Naive B cell (primary cell): ENCODE data around the gene PTPRJ. TPM values are rescaled to one million over a fixed set of nuclear protein-coding genes. Genes with fewer than 3 reads are reported as not detected.

Source experiments
- ATAC-seq, 2 donors: fragments of 150-1000 bp; cut with Tn5 transposase; 2 replicates each; pipeline ENCODE4 v1.10.0; 2021; ENCODE audit warnings: low read depth in 2 of 2, mild to moderate bottlenecking in 2 of 2, moderate library complexity in 2 of 2
- DNase-seq: peaks from one replicate; pipeline ENCODE4 v3.0.0; 2022
- H3K27ac Mint-ChIP-seq, 6 donors: one replicate each; pipeline ENCODE4 v1.8.0; 2020 to 2022; ENCODE audit warnings: mild to moderate bottlenecking in 6 of 6, mixed read lengths in 6 of 6, moderate library complexity in 5 of 6, inconsistent platforms in 2 of 6
- H3K27me3 Mint-ChIP-seq, 3 donors: one replicate each; pipeline ENCODE4 v1.8.0; 2021 to 2022; ENCODE audit warnings: mixed read lengths in 3 of 3, mild to moderate bottlenecking in 1 of 3
- H3K36me3 Mint-ChIP-seq, 2 donors: one replicate each; pipeline ENCODE4 v1.8.0; 2020 to 2022; ENCODE audit warnings: mixed read lengths in 2 of 2, inconsistent platforms in 1 of 2, mild to moderate bottlenecking in 1 of 2
- H3K4me1 Mint-ChIP-seq, 3 donors: one replicate each; pipeline ENCODE4 v1.8.0; 2020 to 2022; ENCODE audit warnings: mixed read lengths in 3 of 3, inconsistent platforms in 1 of 3, mild to moderate bottlenecking in 1 of 3, moderate library complexity in 1 of 3
- H3K4me3 Mint-ChIP-seq, 8 donors: one replicate each; pipeline ENCODE4 v1.8.0; 2020 to 2022; ENCODE audit warnings: mild to moderate bottlenecking in 8 of 8, mixed read lengths in 8 of 8, moderate library complexity in 8 of 8, inconsistent platforms in 2 of 8
- H3K9me3 Mint-ChIP-seq, 7 donors: one replicate each; pipeline ENCODE4 v1.8.0; 2020 to 2022; ENCODE audit warnings: mixed read lengths in 7 of 7, mild to moderate bottlenecking in 5 of 7, inconsistent platforms in 2 of 7, moderate library complexity in 1 of 7
- polyA plus RNA-seq, 6 donors: library from polyadenylated mRNA; unstranded; fragments of 300-500 nt; fragmentation: Illumina TruSeq; gene quantifications; one replicate each; pipeline ENCODE4 v1.2.3, GENCODE V29; 2021; ENCODE audit warnings: low read depth in 6 of 6

Gene PTPRJ
- polyA plus RNA-seq, 6 donors from 2014 or later = 4.3 to 15.1 (median 11.6) TPM

- DNase-seq = no peak
- peaks cover 9 to 17% of the 10 kb centered on the region in 2 donors for H3K36me3 Mint-ChIP-seq
- peaks cover 24 to 54% (median 41%) of the 10 kb centered on the region in 3 donors for H3K4me1 Mint-ChIP-seq
- ATAC-seq = peak in 1 of 2 donors; percentile 64
- H3K27ac Mint-ChIP-seq = peak overlapping the region in 5 of 6 donors; percentile 60 to 92 (median 60)
- no peaks in the 10 kb centered on the region for H3K27me3 Mint-ChIP-seq
- peaks cover 4 to 16% (median 7%) of the 10 kb centered on the region in 7 donors for H3K9me3 Mint-ChIP-seq
- H3K4me3 Mint-ChIP-seq = peak overlapping the region; percentile 15 to 73 (median 54)
These were observed 86.8 kb downstream of the PTPRJ start for GRCh38 chr11:48066881-48067800.

DNA sequence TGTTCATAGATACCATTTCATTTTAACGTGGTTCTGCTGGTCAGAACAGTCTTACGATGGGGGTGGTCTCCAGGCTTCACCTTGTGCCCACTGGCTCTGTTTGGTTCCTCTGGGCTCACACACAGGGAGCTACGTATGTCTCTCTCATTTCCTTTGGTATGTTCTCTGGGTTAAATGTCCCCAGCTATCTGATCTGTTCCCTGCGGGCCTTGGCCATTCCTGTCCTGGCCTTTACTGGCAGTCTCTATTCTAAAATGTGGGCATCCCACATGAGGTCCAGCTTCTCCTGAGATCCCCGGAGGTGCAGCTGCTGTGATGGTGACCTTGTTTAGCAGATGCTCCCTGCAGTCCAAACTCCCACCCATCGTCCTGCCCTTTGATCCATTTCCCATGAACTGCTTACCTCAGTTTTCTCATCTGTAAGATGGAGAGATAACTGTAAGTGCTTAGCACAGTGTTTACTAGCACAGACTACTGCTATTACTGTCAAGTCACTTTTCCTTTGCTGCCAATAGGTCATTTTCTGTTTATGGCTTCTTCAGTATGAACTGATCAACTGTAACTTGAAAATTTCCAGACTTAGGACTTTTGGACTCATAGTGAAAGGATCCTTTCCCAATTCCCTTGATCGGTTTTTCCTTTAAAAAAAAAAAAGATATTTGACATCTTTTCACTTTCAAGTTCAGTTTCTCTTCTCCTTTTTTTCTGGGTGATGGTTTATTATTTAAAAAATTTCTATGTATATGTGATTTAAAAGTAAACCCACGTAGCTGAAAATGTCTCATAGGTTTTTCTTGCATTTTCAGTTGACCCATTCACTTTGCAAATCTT, 92.9 kb downstream of the PTPRJ start:
- peaks cover 0 to 15% of the 10 kb centered on the region in 2 donors for H3K36me3 Mint-ChIP-seq
- peaks cover 0 to 6% (median 4%) of the 10 kb centered on the region in 7 donors for H3K9me3 Mint-ChIP-seq
- peak overlapping the region in 3 of 6 donors; percentile 54 to 90 (median 84) for H3K27ac Mint-ChIP-seq
- H3K4me1 Mint-ChIP-seq = peaks cover 27 to 41% (median 38%) of the 10 kb centered on the region in 3 donors
- ATAC-seq (no peak), DNase-seq (no peak)
- no peaks in the 10 kb centered on the region for H3K27me3 Mint-ChIP-seq
- peak overlapping the region in 3 of 8 donors; percentile 28 to 63 (median 44) for H3K4me3 Mint-ChIP-seq

- Mint-ChIP-seq H3K27me3 (no peaks in the 10 kb centered on the region), H3K27ac (no peak overlapping the region), H3K36me3 (peaks cover 0 to 10% of the 10 kb centered on the region in 2 donors), H3K4me3 (peak overlapping the region in 4 of 8 donors; percentile 24 to 47 (median 44)), H3K4me1 (peaks cover 34 to 49% (median 46%) of the 10 kb centered on the region in 3 donors), H3K9me3 (no peaks in the 10 kb centered on the region)
- no peak for DNase-seq
- peak; percentile 69 to 72 for ATAC-seq
These were observed 94.2 kb downstream of the PTPRJ start for GRCh38 chr11:48074425-48075181.

DNA sequence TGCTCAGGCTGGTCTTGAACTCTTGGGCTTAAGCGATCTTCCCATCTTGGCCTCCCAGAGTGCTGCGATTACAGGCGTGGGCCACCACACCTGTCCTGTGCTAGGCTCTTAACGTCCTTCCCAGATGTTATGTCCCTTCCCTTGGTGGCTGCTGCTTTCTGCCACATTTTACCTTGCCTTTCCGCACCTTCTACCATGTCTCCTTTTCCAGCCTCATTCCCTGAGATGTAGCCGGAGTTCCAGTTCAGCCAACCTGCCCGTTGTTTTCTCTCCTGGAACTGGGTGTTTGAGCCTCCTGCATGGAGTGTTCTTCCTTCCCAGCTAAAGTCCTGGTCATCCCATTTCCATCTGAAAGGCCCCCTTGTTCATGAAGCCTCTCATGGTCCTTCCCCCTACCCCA, 95.3 kb downstream of the PTPRJ start:
- DNase-seq (no peak), ATAC-seq (no peak)
- peak overlapping the region in 3 of 8 donors; percentile 12 to 57 (median 41) for H3K4me3 Mint-ChIP-seq
- H3K4me1 Mint-ChIP-seq = peaks cover 42 to 59% (median 57%) of the 10 kb centered on the region in 3 donors
- H3K27me3 Mint-ChIP-seq = no peaks in the 10 kb centered on the region
- peak overlapping the region in 3 of 6 donors; percentile 27 to 83 (median 43) for H3K27ac Mint-ChIP-seq
- no peaks in the 10 kb centered on the region for H3K9me3 Mint-ChIP-seq
- peaks cover 0 to 10% of the 10 kb centered on the region in 2 donors for H3K36me3 Mint-ChIP-seq

DNA sequence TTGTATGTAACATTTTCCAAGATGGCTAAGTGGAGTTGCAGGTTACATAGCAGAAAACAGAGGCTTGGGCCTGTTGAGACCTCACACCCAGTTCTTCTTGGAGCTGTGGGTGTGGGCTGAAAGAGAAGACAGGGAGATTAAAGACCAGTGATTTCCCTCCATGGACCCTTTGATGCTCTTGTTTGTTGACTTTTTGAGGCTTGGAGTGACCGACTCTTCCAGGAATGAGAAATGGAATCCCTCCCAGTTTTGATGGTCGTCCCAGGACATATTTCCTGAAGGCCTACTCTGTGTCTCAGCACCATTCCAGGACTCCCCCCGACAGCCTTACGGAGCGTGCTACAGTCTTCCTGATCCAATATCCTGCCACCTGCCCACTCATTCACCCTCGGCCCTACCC, 96.9 kb downstream of the PTPRJ start:
- no peaks in the 10 kb centered on the region for H3K27me3 Mint-ChIP-seq
- peaks cover 0 to 10% of the 10 kb centered on the region in 2 donors for H3K36me3 Mint-ChIP-seq
- no peak for DNase-seq
- ATAC-seq = no peak
- H3K4me1 Mint-ChIP-seq = peaks cover 53 to 70% (median 69%) of the 10 kb centered on the region in 3 donors
- H3K9me3 Mint-ChIP-seq = no peaks in the 10 kb centered on the region
- H3K27ac Mint-ChIP-seq = peak overlapping the region in 1 of 6 donors; percentile 51
- H3K4me3 Mint-ChIP-seq = no peak overlapping the region

DNA sequence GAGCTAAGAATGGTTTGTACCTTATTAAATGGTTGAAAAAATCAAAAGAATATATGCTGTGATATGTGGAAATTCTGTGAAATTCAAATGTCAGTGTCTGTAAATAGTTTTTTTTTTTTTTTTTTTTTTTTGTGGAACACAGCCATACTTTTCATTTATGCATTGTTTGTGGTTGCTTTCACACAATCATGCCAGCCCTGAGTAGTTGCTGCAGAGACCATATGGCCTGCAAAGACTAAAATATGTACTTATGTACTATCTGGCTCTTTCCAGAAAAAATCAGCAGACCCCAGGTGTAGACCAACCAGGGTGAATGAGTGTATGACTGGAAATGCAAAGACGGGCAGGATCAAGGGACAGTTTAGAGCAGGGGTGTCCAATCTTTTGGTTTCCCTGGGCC, 98.3 kb downstream of the PTPRJ start:
- Mint-ChIP-seq H3K27ac (peak overlapping the region in 1 of 6 donors; percentile 53), H3K4me3 (no peak overlapping the region), H3K9me3 (no peaks in the 10 kb centered on the region), H3K36me3 (peaks cover under 1 to 12% of the 10 kb centered on the region in 2 donors), H3K4me1 (peaks cover 52 to 67% (median 59%) of the 10 kb centered on the region in 3 donors), H3K27me3 (no peaks in the 10 kb centered on the region)
- no peak for DNase-seq
- no peak for ATAC-seq

DNA sequence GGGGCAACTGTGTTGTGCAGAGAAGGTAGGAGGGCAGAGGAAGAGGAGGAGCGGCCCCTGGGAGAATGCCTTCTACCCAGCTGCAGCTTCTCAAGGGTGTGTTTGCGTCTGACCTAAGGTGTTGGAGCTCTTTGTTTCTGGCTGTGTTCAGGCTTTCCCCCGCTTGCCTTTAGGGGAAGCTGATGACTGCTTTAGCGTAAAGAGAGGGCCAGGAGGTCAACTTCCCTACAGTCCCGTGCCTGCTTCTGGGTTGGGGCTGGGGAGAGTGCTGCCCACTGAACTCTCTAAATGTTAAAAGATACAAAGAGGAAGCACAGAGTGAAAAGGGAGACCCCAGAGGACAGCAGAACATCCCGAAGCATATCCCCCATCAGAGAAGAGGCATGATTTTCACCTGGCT, 99.2 kb downstream of the PTPRJ start:
- DNase-seq = no peak
- peak overlapping the region in 3 of 8 donors; percentile 10 to 81 (median 69) for H3K4me3 Mint-ChIP-seq
- peak; percentile 51 to 59 for ATAC-seq
- H3K27me3 Mint-ChIP-seq = no peaks in the 10 kb centered on the region
- H3K36me3 Mint-ChIP-seq = peaks cover 5 to 18% of the 10 kb centered on the region in 2 donors
- peak overlapping the region in 5 of 6 donors; percentile 40 to 88 (median 53) for H3K27ac Mint-ChIP-seq
- no peaks in the 10 kb centered on the region for H3K9me3 Mint-ChIP-seq
- H3K4me1 Mint-ChIP-seq = peaks cover 52 to 65% (median 54%) of the 10 kb centered on the region in 3 donors

GRCh38 chr11:48080301-48080861, 100.0 kb downstream of the PTPRJ start:
- H3K27ac Mint-ChIP-seq = peak overlapping the region in 5 of 6 donors; percentile 11 to 80 (median 33)
- H3K9me3 Mint-ChIP-seq = no peaks in the 10 kb centered on the region
- no peaks in the 10 kb centered on the region for H3K27me3 Mint-ChIP-seq
- peak overlapping the region in 1 of 8 donors; percentile 6 for H3K4me3 Mint-ChIP-seq
- DNase-seq = no peak
- peaks cover 47 to 57% (median 52%) of the 10 kb centered on the region in 3 donors for H3K4me1 Mint-ChIP-seq
- ATAC-seq = no peak
- peaks cover 5 to 18% of the 10 kb centered on the region in 2 donors for H3K36me3 Mint-ChIP-seq

GRCh38 chr11:48081151-48082010, 101.0 kb downstream of the PTPRJ start:
- Mint-ChIP-seq H3K4me3 (peak overlapping the region in 5 of 8 donors; percentile 32 to 60 (median 47)), H3K27me3 (no peaks in the 10 kb centered on the region), H3K4me1 (peaks cover 41 to 47% (median 43%) of the 10 kb centered on the region in 3 donors), H3K36me3 (peaks cover 5 to 18% of the 10 kb centered on the region in 2 donors), H3K27ac (peak overlapping the region in 5 of 6 donors; percentile 53 to 82 (median 73)), H3K9me3 (no peaks in the 10 kb centered on the region)
- no peak for DNase-seq
- peak in 1 of 2 donors; percentile 63 for ATAC-seq

- H3K9me3 Mint-ChIP-seq = no peaks in the 10 kb centered on the region
- DNase-seq (no peak), ATAC-seq (no peak)
- H3K4me1 Mint-ChIP-seq = peaks cover 42 to 57% (median 44%) of the 10 kb centered on the region in 3 donors
- H3K4me3 Mint-ChIP-seq = no peak overlapping the region
- H3K36me3 Mint-ChIP-seq = peaks cover 5 to 13% of the 10 kb centered on the region in 2 donors
- H3K27me3 Mint-ChIP-seq = no peaks in the 10 kb centered on the region
- H3K27ac Mint-ChIP-seq = peak overlapping the region in 2 of 6 donors; percentile 36 to 88
These were observed 102.4 kb downstream of the PTPRJ start for GRCh38 chr11:48082771-48083170.

DNA sequence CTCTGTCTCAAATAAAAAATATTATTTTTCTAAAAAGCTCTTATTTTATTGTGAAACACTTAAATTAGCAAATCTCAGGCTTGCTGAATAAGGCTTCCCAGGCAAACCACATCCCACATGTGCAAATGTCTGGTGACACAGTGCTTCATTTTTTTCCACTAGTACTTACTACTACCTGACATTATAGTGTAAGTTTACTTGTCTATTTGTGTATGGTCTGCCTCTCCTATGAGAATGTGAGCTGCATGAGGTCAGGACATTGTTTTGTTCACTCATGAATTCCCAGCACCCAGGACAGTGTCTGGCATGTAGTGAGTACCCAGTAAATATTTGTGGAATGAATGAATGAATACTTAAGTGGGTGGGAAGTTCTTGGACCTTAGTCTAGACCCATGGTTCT, 103.1 kb downstream of the PTPRJ start:
- Mint-ChIP-seq H3K9me3 (no peaks in the 10 kb centered on the region), H3K27ac (no peak overlapping the region), H3K27me3 (no peaks in the 10 kb centered on the region), H3K4me1 (peaks cover 42 to 58% (median 46%) of the 10 kb centered on the region in 3 donors), H3K36me3 (peaks cover 5 to 8% of the 10 kb centered on the region in 2 donors), H3K4me3 (no peak overlapping the region)
- ATAC-seq (no peak), DNase-seq (no peak)
